ENCODE measurements around the gene CLPSL2.
A peak's percentile ranks its signal among the peaks of the same experiment; 100 is the strongest.

CLPSL2 gene

DNA sequence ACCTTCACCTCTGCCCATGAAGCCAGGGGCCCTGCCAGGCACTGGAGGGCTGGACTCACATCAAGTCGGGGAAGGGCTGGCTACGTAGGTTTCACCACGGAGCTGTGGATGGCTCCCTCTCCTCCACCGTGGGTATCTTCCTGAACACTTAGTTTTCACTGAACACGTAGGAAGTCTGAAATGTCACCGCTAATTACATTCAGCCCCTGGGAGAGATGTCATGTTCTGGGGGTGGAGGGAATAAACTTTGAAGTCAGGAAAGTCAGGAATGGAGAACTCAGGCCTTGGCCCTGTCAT is 35.2 kb downstream of the CLPSL2 start:
- CTCF ChIA-PET, result no interaction called here

DNA sequence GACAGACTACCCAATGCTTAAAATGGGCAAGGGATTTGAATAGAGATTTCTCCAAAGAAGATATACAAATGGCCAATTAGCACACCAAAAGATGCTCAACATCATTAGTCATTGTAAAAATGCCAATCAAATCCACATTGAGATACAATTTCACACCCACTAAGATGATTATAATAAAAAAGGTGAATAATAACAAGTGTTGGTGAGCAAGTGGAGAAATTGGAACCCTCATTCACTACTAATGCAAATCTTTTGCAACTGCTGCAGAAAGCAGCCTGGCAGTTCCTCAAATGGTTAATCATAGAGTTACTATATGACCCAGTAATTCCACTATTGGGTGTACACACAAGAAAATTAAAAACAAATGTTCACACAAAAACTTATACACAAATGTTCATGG is 41.1 kb downstream of the CLPSL2 start:
- TF ChIP-seq, protein P1, sequence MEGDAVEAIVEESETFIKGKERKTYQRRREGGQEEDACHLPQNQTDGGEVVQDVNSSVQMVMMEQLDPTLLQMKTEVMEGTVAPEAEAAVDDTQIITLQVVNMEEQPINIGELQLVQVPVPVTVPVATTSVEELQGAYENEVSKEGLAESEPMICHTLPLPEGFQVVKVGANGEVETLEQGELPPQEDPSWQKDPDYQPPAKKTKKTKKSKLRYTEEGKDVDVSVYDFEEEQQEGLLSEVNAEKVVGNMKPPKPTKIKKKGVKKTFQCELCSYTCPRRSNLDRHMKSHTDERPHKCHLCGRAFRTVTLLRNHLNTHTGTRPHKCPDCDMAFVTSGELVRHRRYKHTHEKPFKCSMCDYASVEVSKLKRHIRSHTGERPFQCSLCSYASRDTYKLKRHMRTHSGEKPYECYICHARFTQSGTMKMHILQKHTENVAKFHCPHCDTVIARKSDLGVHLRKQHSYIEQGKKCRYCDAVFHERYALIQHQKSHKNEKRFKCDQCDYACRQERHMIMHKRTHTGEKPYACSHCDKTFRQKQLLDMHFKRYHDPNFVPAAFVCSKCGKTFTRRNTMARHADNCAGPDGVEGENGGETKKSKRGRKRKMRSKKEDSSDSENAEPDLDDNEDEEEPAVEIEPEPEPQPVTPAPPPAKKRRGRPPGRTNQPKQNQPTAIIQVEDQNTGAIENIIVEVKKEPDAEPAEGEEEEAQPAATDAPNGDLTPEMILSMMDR (conservative IDR thresholded peaks at IDR 0.05; ENCODE audit: low read depth), result no peak
- ChIA-PET CTCF (no interaction called here), POLR2A (ENCODE audit: low non-redundant PET) (no interaction called here)
- no peak for DNase-seq (ENCODE audit: low spot score)
- no peak overlapping the region for H3K27ac ChIP-seq

More for the DNA sequence above, 35.2 kb downstream of the CLPSL2 start:
- POLR2A ChIA-PET (ENCODE audit: low non-redundant PET), result no interaction called here
- TF ChIP-seq, protein P1 (conservative IDR thresholded peaks at IDR 0.05; ENCODE audit: low read depth), result no peak
- no peak for DNase-seq (ENCODE audit: low spot score)
- H3K27ac ChIP-seq, result peak overlapping the region; percentile 82

DNA sequence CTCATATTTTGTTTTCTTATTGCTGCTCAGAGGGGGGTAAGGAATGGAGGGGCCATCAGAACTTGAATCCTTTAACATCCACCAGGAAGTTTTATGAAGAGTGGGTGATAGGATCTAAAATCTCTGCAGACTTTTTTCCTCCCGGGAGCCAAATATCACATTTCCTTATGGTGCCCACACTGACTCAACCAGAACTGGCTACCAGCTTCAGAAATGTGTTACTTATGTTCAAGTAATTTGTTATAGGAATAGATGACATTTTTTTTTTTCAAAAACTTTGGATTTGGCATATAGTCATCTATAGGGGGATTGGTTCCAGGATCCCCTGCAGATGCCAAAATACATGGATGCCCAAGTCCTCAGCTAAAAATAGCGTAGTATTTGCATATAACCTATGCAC is 47.2 kb downstream of the CLPSL2 start:
- CTCF ChIA-PET, result no interaction called here
- DNase-seq (ENCODE audit: low spot score), result no peak
- TF ChIP-seq, protein P1 (conservative IDR thresholded peaks at IDR 0.05; ENCODE audit: low read depth), result no peak
- H3K27ac ChIP-seq, result no peak overlapping the region
- POLR2A ChIA-PET (ENCODE audit: low non-redundant PET), result no interaction called here

DNA sequence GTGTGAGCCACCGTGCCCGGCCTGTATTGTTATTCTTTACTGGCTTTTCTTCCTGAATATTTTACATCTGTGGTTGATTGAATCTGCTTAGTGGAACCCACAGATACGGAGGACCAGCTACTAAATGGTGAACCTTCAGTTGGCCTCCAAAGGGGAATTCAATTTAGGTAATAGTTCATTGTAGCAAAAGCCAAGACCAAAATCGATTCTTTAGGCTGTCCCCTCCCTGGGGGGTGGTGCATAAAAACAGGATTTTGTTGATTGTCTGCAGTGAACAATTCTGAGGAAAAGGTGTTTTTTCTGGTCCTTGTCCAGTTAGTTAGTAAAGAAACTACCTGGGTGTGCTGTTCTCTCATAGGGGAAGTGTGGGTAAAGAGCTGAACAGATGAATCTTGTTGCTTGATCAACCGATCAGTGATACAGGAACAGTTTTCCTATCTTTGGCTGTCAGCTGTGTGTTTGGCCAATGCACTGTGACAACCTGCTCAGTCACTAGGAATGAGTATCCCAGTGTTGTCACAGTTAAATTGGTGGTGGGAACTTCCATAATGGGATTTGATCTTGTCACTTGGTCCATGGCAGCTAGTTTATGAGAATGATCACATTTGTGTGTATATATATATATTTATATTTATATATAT is 48.3 kb downstream of the CLPSL2 start:
- DNase-seq (ENCODE audit: low spot score), result no peak
- POLR2A ChIA-PET (ENCODE audit: low non-redundant PET), result no interaction called here
- TF ChIP-seq, protein P1 (conservative IDR thresholded peaks at IDR 0.05; ENCODE audit: low read depth), result no peak
- CTCF ChIA-PET, result interaction anchor here (0.5 kb wide), 1 partner anchor 34 kb away, joined by 3 read pairs; no protein-coding TSS in a partner anchor
- no peak overlapping the region for H3K27ac ChIP-seq

All from RWPE1 (cell line).